ENCODE measurements around the gene TTLL3. TPM values are rescaled to one million over a fixed set of nuclear protein-coding genes. Genes with fewer than 3 reads are reported as not detected.

TTLL3 gene
- polyA plus RNA-seq, 3 donors from 2014 or later, result 4.2 to 10.1 (median 5.0) TPM

DNA sequence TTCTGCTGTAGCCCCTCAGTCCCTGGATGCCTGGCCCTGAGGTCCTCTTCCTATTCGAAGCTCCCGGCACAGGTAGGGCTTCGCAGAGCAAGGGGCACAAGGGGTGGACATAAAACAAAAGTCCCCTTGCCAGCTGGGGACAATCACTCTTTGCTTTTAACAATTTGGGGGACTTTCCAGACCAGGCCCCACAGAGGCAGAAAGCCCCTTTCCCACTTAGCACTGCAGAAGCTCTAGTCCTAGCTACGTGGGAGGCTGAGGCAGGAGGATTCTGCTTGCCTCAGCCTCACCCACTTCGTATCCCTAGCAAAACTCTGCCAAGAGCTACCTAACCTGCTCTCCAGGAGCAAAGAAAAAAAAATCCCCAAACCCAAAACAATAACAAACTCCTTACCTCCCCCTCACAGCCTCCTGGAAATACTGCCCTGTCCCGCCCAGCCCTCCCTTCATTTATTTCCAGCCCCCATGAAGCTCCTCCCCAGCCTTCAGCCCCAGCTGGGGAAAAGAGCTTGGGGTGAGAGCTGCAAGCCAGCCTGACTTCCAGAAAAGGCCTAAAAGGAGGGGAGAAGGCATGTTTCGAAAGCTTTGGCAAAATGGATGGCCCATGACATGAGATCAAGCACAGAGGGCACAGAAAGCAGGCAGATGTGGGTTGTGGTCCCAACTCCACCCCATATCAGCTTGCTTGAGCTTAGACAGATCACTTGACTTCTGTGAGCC, 69.9 kb downstream of the TTLL3 start, which contains the start of gene CIDEC:
CIDEC (minus strand) TSS at position 424 of the 720 bp plus-strand sequence. CDS start 1,767 bp downstream, outside the sequence.
- Mint-ChIP-seq H3K4me3 (no peak within 1 kb of the TSS), H3K4me1 (peaks cover 0 to 8% of the 10 kb centered on the region in 2 donors), H3K27ac (no peak within 1 kb of the TSS), H3K36me3 (no peaks in the 10 kb centered on the region), H3K9me3 (no peaks in the 10 kb centered on the region), H3K27me3 (ENCODE audit: low read depth in 3 of 3) (peaks cover 0 to 7% (median 4%) of the 10 kb centered on the region in 3 donors)
- DNase-seq, result no peak

DNA sequence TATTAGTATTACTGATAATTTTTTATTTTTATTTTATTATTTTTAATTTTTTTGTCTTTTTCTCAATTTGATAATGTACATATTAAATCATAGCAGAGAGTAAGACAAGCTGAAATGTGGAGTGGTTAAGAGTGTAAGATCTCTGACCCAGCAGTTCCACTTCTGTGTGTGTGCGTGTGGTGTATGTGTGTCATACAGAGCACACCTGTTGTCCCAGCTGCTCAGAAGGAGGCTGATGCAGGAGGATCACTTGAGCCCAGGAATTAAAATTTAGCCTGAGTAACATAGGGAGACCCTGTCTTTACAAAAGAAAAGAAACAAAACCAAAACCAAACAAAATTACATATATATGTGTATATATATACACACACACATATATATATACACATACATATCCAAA, 71.4 kb downstream of the TTLL3 start:
- H3K4me1 Mint-ChIP-seq, result peaks cover 0 to 8% of the 10 kb centered on the region in 2 donors
- H3K27me3 Mint-ChIP-seq (ENCODE audit: low read depth in 3 of 3), result peaks cover 0 to 5% (median 4%) of the 10 kb centered on the region in 3 donors
- H3K4me3 Mint-ChIP-seq, result no peak overlapping the region
- no peak overlapping the region for H3K27ac Mint-ChIP-seq
- H3K9me3 Mint-ChIP-seq, result no peaks in the 10 kb centered on the region
- no peak for DNase-seq
- no peaks in the 10 kb centered on the region for H3K36me3 Mint-ChIP-seq

DNA sequence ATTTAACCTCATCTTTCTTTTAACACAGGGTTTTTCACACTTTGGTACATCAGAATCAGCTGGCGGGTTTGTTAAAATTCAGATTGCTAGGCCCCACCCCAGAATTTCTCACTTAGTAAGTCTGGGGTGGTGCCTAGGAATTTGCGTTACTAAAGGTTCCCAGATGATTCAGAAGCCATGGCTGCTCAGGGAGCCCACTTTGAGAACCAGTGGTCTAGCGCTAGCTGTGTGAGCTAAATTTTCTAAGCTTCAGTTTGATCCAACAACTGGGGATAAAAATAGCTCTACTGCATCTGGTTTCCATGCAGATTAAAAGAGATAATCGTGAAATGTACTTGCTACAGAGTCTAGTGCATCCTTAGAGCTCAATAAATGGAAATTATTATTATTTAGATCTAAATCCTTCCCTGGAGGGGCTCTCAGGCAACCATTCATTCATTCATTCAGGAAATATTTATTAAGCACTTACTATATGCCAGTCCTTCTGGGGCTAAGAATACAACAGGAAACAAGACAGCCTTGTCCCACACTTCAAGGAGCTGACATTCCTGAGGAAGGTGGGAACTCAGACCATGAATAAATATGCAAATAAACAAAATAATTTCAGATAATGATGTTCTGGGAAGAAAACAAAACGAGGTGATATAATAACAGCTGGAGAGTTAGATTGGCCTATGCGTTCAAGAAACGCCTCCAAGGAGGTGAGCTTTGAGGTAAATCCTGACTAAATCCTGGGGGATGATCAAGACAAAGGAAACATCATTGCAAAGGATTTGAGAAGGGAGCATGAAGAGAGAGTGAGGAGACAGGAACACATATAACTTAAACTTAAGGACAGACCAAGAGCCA, 73.9 kb downstream of the TTLL3 start:
- Mint-ChIP-seq H3K27me3 (ENCODE audit: low read depth in 3 of 3) (peaks cover 0 to 5% (median 4%) of the 10 kb centered on the region in 3 donors), H3K36me3 (no peaks in the 10 kb centered on the region), H3K4me1 (peaks cover 0 to 8% of the 10 kb centered on the region in 2 donors), H3K9me3 (no peaks in the 10 kb centered on the region), H3K27ac (peak overlapping the region in 1 of 6 donors; percentile 64), H3K4me3 (peak overlapping the region in 1 of 5 donors; percentile 56)
- no peak for DNase-seq

DNA sequence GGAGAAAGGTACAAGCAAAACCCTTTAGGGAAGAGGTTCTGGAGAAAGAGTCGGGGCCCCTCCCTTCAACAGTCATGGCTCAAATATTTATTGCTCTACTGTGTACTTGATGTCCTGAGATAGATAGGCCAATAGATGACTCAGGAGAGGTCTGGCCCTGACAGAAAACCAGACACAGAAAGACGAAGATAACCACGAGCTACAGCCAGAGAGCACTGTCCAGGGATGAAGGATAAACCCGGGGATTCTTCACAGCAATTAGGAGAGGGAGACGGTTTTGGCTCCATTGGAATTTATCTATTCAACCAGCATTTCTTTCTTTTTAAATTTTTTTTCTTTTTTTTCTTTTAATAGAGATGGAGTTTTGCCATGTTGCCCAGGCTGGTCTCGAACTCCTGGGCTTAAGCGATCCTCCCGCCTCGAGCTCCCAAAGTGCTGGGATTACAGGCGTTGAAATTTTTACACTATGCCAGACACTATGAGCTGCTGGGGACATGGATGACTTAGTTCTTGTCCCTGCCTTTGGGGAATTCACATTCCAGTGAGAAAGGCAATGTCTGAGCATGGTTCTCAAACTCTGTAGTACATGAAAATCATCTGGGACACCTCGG, 74.6 kb downstream of the TTLL3 start:
- DNase-seq, result no peak
- no peaks in the 10 kb centered on the region for H3K9me3 Mint-ChIP-seq
- H3K36me3 Mint-ChIP-seq, result no peaks in the 10 kb centered on the region
- H3K4me1 Mint-ChIP-seq, result peaks cover under 1 to 10% of the 10 kb centered on the region in 2 donors
- H3K27ac Mint-ChIP-seq, result peak overlapping the region in 1 of 6 donors; percentile 64
- no peak overlapping the region for H3K4me3 Mint-ChIP-seq
- peaks cover 0 to 5% (median 2%) of the 10 kb centered on the region in 3 donors for H3K27me3 Mint-ChIP-seq (ENCODE audit: low read depth in 3 of 3)

Other genes with a start within 250 kb of the TTLL3 start
- 100 to 1,000 TPM in 1 of 3 donors, 10 to 100 TPM in 2; 59.2 to 118 (median 66.6) TPM for gene MTMR14, start 160.8 kb upstream of the TTLL3 start, polyA plus RNA-seq
- gene CPNE9, start 106.4 kb upstream of the TTLL3 start, polyA plus RNA-seq, result under 1 TPM in 1 of 3 donors, not detected in 2; 0.31 TPM
- gene BRPF1, start 78.5 kb upstream of the TTLL3 start, polyA plus RNA-seq, result 10 to 100 TPM; 10.6 to 45.8 (median 11.7) TPM
- 10 to 100 TPM; 30.3 to 57.3 (median 44.4) TPM for gene OGG1, start 60.3 kb upstream of the TTLL3 start, polyA plus RNA-seq
- 10 to 100 TPM; 15.4 to 29.0 (median 19.2) TPM for gene CAMK1, start 40.3 kb upstream of the TTLL3 start, polyA plus RNA-seq
- 100 to 1,000 TPM in 1 of 3 donors, 10 to 100 TPM in 2; 58.1 to 121 (median 73.6) TPM for gene TADA3, start 17.8 kb upstream of the TTLL3 start, polyA plus RNA-seq
- gene ARPC4, start 17.2 kb upstream of the TTLL3 start, polyA plus RNA-seq, result 100 to 1,000 TPM; 378 to 470 (median 428) TPM
- 100 to 1,000 TPM in 2 of 3 donors, 10 to 100 TPM in 1; 94.7 to 153 (median 101) TPM for gene RPUSD3, start 33.7 kb downstream of the TTLL3 start, polyA plus RNA-seq
- not detected for gene CIDEC, start 70.0 kb downstream of the TTLL3 start, polyA plus RNA-seq
- 10 to 100 TPM; 36.1 to 50.3 (median 37.9) TPM for gene JAGN1, start 80.3 kb downstream of the TTLL3 start, polyA plus RNA-seq
- under 1 TPM in 1 of 3 donors, not detected in 2; 0.14 TPM for gene IL17RE, start 92.6 kb downstream of the TTLL3 start, polyA plus RNA-seq
- 10 to 100 TPM in 2 of 3 donors, 1 to 10 TPM in 1; 1.7 to 16.5 (median 12.6) TPM for gene IL17RC, start 106.8 kb downstream of the TTLL3 start, polyA plus RNA-seq
- gene CRELD1, start 123.6 kb downstream of the TTLL3 start, polyA plus RNA-seq, result 10 to 100 TPM; 38.9 to 67.8 (median 51.3) TPM
- gene PRRT3, start 142.1 kb downstream of the TTLL3 start, polyA plus RNA-seq, result 1 to 10 TPM in 2 of 3 donors, under 1 TPM in 1; 0.32 to 3.4 (median 1.8) TPM
- 100 to 1,000 TPM in 1 of 3 donors, 10 to 100 TPM in 2; 85.7 to 107 (median 89.0) TPM for gene EMC3, start 176.6 kb downstream of the TTLL3 start, polyA plus RNA-seq
- gene FANCD2, start 216.2 kb downstream of the TTLL3 start, polyA plus RNA-seq, result 1 to 10 TPM; 2.4 to 4.0 (median 2.8) TPM

Data from immature natural killer cell (primary cell).